Tibial nerve (tissue), 4 donors: Measurements from ENCODE around the gene AGK. TPM values are rescaled to one million over a fixed set of nuclear protein-coding genes. Genes with fewer than 3 reads are reported as not detected.
"Not testable (repeated sequence)": the region's sequence is repeated elsewhere in the genome, so short reads cannot be mapped to it uniquely, and the experiment has no call there.

ENCODE experiments used
- DNase-seq, 2 donors: peaks; one replicate each; pipeline ENCODE4 v3.0.0-alpha.2; 2019; ENCODE audit warnings: low spot score in 2 of 2
- H3K27ac ChIP-seq, 4 donors: fragments of 200-600 bp; sonication (generic) in 3 of 4; one replicate each; pipeline ENCODE4 v1.5.1; 2017 to 2019; ENCODE audit warnings: mild to moderate bottlenecking in 1 of 4
- H3K27me3 ChIP-seq, 2 donors: fragments of 200-600 bp; sonication (generic) in 1 of 2; one replicate each; pipeline versions ENCODE4 v1.5.1 to v1.6.0; 2017 to 2019
- H3K36me3 ChIP-seq, 3 donors: fragments of 200-600 bp; sonication (generic); one replicate each; pipeline ENCODE4 v1.5.1; 2018 to 2019
- H3K4me1 ChIP-seq, 4 donors: fragments of 200-600 bp; sonication (generic) in 3 of 4; one replicate each; pipeline ENCODE4 v1.5.1; 2017 to 2019
- H3K4me3 ChIP-seq, 4 donors: fragments of 200-600 bp; sonication (generic) in 3 of 4; one replicate each; pipeline ENCODE4 v1.5.1; 2017 to 2019; ENCODE audit warnings: mild to moderate bottlenecking in 1 of 4, moderate library complexity in 1 of 4
- H3K9me3 ChIP-seq, 4 donors: fragments of 200-600 bp; sonication (generic) in 3 of 4; one replicate each; pipeline ENCODE4 v1.5.1; 2017 to 2019
- EP300 ChIP-seq, 2 donors: sonication (generic); formaldehyde crosslinking; IDR thresholded peaks; one replicate each; pipeline ENCODE4 v1.6.1; 2017; ENCODE audit warnings: antibody characterized with exemption in 2 of 2, mild to moderate bottlenecking in 1 of 2
- POLR2A ChIP-seq, 2 donors: fragments of 450-650 bp; IDR thresholded peaks; one replicate each; pipeline ENCODE4 v1.6.1; 2017; ENCODE audit warnings: antibody characterized with exemption in 2 of 2, mild to moderate bottlenecking in 2 of 2, moderate library complexity in 2 of 2
- WGBS, 2 donors: methylation state at CpG; one replicate each; pipeline ENCODE4 v1.1.5; 2018; 5-methylcytosine and 5-hydroxymethylcytosine counted together
- total RNA-seq, 4 donors: library from RNA; depleted of rRNA; stranded (reverse); fragments of >200 nt; gene quantifications; one replicate each; pipeline ENCODE4 v1.1.0, GENCODE V29; 2016
- TF ChIP-seq, protein P1 (sequence below), 5 experiments: fragments of 200-600 bp in 3 of 5; fragments of 450-650 bp in 2 of 5; sonication (generic) in 3 of 5; IDR thresholded peaks; one replicate each; pipeline ENCODE4 v1.5.1; 2016 to 2019; ENCODE audit warnings: antibody characterized with exemption in 5 of 5, mild to moderate bottlenecking in 3 of 5, moderate library complexity in 2 of 5

The AGK gene
- total RNA-seq, 4 donors from 2014 or later = 16.4 to 45.9 (median 26.3) TPM

- no peaks in the 10 kb centered on the region for H3K9me3 ChIP-seq
- no peak for DNase-seq
- 53 to 57% methylated on average over 6 of the region's 6 CpGs for WGBS, 2 donors
- H3K4me1 ChIP-seq = peaks cover 0 to 22% (median 0%) of the 10 kb centered on the region in 4 donors
- TF ChIP-seq POLR2A (IDR thresholded peaks at IDR 0.05) (no peak), EP300 (IDR thresholded peaks at IDR 0.05) (no peak)
- TF ChIP-seq, protein P1, sequence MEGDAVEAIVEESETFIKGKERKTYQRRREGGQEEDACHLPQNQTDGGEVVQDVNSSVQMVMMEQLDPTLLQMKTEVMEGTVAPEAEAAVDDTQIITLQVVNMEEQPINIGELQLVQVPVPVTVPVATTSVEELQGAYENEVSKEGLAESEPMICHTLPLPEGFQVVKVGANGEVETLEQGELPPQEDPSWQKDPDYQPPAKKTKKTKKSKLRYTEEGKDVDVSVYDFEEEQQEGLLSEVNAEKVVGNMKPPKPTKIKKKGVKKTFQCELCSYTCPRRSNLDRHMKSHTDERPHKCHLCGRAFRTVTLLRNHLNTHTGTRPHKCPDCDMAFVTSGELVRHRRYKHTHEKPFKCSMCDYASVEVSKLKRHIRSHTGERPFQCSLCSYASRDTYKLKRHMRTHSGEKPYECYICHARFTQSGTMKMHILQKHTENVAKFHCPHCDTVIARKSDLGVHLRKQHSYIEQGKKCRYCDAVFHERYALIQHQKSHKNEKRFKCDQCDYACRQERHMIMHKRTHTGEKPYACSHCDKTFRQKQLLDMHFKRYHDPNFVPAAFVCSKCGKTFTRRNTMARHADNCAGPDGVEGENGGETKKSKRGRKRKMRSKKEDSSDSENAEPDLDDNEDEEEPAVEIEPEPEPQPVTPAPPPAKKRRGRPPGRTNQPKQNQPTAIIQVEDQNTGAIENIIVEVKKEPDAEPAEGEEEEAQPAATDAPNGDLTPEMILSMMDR (IDR thresholded peaks at IDR 0.05) = no peak
- H3K27ac ChIP-seq = no peak overlapping the region
- no peaks in the 10 kb centered on the region for H3K27me3 ChIP-seq
- no peak overlapping the region for H3K4me3 ChIP-seq
- H3K36me3 ChIP-seq = peaks cover 0 to 47% (median 0%) of the 10 kb centered on the region in 3 donors
Measured at GRCh38 chr7:141686670-141687069, 135.5 kb downstream of the AGK start.

- Histone ChIP-seq H3K36me3 (peaks cover 0 to 33% (median 0%) of the 10 kb centered on the region in 3 donors), H3K9me3 (no peaks in the 10 kb centered on the region), H3K4me3 (no peak overlapping the region), H3K4me1 (peaks cover 0 to 22% (median 0%) of the 10 kb centered on the region in 4 donors), H3K27me3 (no peaks in the 10 kb centered on the region), H3K27ac (no peak overlapping the region)
- 47 to 65% methylated on average over 5 of the region's 5 CpGs for WGBS, 2 donors
- DNase-seq = no peak
- TF ChIP-seq EP300 (IDR thresholded peaks at IDR 0.05) = no peak
Measured at GRCh38 chr7:141688043-141688442, 136.8 kb downstream of the AGK start.

GRCh38 chr7:141689072-141689825 is 138.0 kb downstream of the AGK start:
- H3K27me3 ChIP-seq, H3K4me3 ChIP-seq, DNase-seq, H3K9me3 ChIP-seq, H3K27ac ChIP-seq: not testable (repeated sequence)
- 96 to 98% methylated on average over 3 of the region's 3 CpGs for WGBS, 2 donors
- Histone ChIP-seq H3K36me3 (peaks cover 0 to 23% (median 0%) of the 10 kb centered on the region in 3 donors), H3K4me1 (peaks cover 0 to 22% (median 0%) of the 10 kb centered on the region in 4 donors)

- H3K4me3 ChIP-seq = no peak overlapping the region
- H3K36me3 ChIP-seq = peaks cover 0 to under 1% (median 0%) of the 10 kb centered on the region in 3 donors
- H3K27me3 ChIP-seq = no peaks in the 10 kb centered on the region
- DNase-seq = no peak
- TF ChIP-seq, protein P1 (IDR thresholded peaks at IDR 0.05) = no peak
- no peak for TF ChIP-seq POLR2A (IDR thresholded peaks at IDR 0.05)
- no peak for TF ChIP-seq EP300 (IDR thresholded peaks at IDR 0.05)
- peaks cover 0 to 32% (median 0%) of the 10 kb centered on the region in 4 donors for H3K4me1 ChIP-seq
- H3K27ac ChIP-seq = no peak overlapping the region
- WGBS, 2 donors = 85 to 90% methylated on average over 3 of the region's 3 CpGs
- H3K9me3 ChIP-seq = no peaks in the 10 kb centered on the region
Measured at GRCh38 chr7:141691540-141691939, 140.3 kb downstream of the AGK start.

- Histone ChIP-seq H3K4me3 (no peak overlapping the region), H3K4me1 (peaks cover 0 to 32% (median 0%) of the 10 kb centered on the region in 4 donors), H3K27me3 (no peaks in the 10 kb centered on the region), H3K36me3 (no peaks in the 10 kb centered on the region), H3K9me3 (no peaks in the 10 kb centered on the region), H3K27ac (no peak overlapping the region)
- no peak for DNase-seq
- 87 to 91% methylated on average over 4 of the region's 4 CpGs for WGBS, 2 donors
- TF ChIP-seq, protein P1 (IDR thresholded peaks at IDR 0.05) = no peak
- no peak for TF ChIP-seq POLR2A (IDR thresholded peaks at IDR 0.05)
- TF ChIP-seq EP300 (IDR thresholded peaks at IDR 0.05) = no peak
Measured at GRCh38 chr7:141691961-141692360, 140.8 kb downstream of the AGK start.

DNA sequence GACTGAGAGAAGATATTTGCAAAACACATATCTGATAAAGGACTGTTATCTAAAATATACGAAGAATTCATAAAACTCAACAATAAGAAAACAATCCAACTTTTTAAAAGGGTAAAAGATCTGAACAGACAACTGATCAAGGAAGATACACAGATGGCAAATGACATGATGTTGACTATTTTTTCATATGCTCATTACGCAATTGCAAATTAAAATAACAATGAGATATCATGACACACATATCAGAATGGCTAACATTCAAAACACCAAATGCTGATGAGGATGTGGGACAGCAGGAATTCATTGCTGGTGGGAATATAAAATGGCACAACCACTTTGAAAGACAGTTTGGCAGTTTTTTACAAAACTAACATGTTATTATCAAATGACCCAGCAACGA is 141.9 kb downstream of the AGK start:
- H3K27me3 ChIP-seq = no peaks in the 10 kb centered on the region
- no peaks in the 10 kb centered on the region for H3K9me3 ChIP-seq
- no peaks in the 10 kb centered on the region for H3K36me3 ChIP-seq
- peaks cover 0 to 32% (median 3%) of the 10 kb centered on the region in 4 donors for H3K4me1 ChIP-seq
- no peak for DNase-seq
- H3K4me3 ChIP-seq = no peak overlapping the region
- TF ChIP-seq EP300 (IDR thresholded peaks at IDR 0.05) (no peak), POLR2A (IDR thresholded peaks at IDR 0.05) (no peak)
- TF ChIP-seq, protein P1 (IDR thresholded peaks at IDR 0.05) = no peak
- WGBS, 2 donors = 85 to 92% methylated on average over 3 of the region's 3 CpGs
- no peak overlapping the region for H3K27ac ChIP-seq
